NCI-H1694 treated with DMSO at 0.1 percent for 48 hours (cell line): ENCODE data around the gene GRXCR2.
"Not testable (repeated sequence)": the region's sequence is repeated elsewhere in the genome, so short reads cannot be mapped to it uniquely, and the experiment has no call there.

Experiments
- DNase-seq: peaks from one replicate; lab custom pipeline; 2025; lab: John Stamatoyannopoulos, UW

Gene GRXCR2, protein sequence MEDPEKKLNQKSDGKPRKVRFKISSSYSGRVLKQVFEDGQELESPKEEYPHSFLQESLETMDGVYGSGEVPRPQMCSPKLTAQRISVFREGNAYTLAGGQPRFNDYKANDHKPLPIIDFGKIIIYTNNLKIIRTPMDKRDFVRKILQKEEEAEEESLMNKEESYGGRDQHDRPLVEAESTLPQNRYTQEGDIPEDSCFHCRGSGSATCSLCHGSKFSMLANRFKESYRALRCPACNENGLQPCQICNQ

DNA sequence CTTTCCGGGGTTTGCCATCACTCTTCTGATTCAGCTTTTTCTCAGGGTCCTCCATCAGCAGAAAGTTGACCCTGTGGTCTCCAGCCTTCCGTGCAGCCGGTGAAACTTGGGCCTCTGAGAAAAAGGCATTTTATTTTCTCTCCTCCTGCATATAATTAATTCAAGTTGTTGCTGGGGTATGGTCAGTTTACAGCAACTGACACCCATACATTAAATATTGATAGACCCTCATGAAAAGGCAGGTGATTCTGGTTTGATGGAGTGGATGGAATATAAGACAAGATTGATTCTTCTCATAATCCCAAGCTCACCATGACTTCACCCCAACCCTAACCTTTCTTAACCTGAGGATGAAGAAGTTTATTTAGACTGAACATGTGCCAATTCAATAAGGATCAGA, at the start of gene GRXCR2:
Gene GRXCR2, minus strand, starts transcription at position 101 of the 400 bp plus-strand sequence. Its CDS starts 46 bp downstream, at position 55.
- DNase-seq, result no peak

DNA sequence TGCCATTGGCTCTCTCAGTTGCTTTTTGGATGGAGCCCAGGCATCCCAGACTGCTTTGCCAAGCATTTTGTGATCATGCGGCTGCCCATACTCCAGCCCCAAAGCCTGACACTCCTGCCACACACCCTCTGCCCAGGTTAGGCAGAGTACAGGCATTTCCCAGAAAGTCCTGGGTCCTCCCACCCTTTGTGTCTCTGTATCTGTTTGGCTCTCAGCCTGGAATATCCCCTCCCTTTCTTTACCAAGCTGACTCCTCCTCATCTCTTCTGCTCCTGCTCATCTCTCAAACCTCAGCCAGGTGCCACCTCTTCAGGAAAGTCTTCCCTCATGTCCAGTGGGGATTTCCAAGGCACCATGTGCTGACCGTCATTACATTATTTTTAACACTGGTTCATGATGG, 49.2 kb upstream of the GRXCR2 start:
- no peak for DNase-seq

DNA sequence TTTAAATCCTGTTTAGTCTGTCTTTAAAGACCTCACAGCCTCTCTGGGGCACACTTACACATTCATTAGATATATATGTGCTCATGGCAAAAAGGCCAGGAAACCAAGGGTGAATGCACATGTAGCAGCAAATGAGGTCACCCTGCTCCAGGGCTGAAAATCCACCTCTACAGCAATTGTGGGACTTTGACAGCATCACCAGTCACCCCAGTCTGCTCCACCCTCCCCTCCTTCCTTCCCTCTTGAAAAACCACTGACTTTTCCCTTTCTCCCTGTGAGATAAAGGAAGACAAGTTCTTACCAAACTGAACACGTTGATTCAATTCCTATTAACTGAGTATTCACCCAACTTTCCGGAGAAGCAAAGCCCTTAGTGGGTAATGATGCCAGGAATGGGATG, 48.4 kb upstream of the GRXCR2 start:
- DNase-seq, result no peak

DNA sequence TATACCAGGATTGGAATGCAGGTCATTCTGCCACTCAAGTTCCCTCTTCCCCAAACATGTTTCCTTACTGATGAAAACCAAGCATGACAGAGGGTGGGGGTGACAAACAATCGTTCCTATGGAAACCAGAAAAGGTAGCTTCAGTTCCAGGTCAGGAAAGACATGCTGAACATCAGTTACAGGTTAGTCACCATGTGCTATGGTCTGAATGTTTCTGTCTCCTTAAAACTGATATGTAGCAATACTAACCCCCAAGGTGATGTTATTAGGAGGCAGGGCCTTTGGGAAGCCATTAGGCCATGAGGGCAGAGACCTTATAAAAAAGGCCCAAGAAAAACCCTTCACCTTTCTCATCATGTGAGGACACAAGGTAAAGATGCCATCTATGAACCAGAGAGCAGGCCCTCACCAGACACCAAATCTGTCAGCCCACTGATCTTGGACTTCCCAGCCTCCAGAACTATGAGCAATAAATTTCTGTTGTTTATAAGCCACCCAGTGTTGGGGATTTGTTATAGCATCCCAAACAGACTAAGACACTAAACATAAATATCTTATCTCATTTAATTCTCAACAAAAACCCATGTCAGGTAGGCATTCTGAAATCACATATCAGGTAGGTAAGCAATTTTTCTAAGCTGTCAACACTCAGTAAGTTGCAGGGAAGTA, 47.9 kb upstream of the GRXCR2 start:
- no peak for DNase-seq

DNA sequence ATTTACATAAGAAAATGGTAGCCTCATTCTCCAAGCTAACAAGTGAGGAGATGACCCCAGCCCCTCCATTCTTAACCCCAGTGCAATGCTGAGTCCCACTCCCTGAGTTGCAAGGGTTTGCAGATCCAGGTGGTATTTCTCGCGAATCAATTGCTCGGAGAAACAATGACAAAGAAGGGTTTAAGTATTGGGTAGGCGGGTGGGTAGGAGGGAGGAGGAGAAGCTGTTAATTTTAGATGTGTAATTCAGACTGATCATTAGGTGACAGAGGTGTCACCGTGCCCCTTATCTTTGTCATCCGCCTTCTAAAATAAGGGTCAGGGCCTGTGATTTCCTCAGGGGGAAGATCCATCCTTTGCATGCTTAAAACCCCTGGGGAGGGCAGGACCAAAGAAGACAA, 46.6 kb upstream of the GRXCR2 start:
- DNase-seq, result no peak

DNA sequence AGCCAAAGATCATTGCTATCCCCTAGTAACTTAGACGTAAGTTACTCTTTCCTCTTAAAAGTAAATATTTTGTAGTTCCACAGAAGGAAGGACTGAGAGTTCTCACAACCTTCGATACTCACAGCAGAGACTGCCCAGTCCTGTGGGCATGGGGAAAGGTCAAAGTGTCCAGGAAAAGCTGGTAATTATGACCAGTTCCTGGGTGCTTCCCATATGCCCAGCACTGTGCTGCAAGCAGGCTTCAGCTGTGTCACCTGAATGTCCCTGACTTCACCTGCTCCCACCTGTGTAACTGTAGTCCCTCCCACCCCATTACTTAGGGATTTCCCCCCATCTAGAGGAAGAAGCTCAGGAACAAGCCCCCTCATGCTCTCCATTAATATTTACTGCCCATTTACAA, 45.6 kb upstream of the GRXCR2 start:
- no peak for DNase-seq

DNA sequence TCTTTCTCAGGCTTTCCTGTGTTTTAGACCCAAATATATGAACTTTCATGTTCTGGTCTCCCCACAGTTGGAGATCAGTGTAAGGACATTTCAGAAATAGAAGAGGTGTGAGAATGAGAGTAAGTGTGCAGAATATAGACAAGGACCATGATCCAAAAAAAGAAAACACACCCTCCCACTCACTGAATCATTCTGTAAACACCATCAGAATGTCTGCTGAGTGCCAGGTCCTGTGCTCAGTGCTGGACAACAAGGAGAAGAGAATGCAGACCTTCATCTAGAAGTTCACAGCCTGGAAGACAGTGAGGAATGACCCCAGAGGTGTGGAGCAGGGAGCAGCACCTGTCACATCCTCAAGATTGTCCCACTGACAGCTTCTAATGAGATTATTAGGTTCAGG, 44.5 kb upstream of the GRXCR2 start:
- DNase-seq, result no peak

DNA sequence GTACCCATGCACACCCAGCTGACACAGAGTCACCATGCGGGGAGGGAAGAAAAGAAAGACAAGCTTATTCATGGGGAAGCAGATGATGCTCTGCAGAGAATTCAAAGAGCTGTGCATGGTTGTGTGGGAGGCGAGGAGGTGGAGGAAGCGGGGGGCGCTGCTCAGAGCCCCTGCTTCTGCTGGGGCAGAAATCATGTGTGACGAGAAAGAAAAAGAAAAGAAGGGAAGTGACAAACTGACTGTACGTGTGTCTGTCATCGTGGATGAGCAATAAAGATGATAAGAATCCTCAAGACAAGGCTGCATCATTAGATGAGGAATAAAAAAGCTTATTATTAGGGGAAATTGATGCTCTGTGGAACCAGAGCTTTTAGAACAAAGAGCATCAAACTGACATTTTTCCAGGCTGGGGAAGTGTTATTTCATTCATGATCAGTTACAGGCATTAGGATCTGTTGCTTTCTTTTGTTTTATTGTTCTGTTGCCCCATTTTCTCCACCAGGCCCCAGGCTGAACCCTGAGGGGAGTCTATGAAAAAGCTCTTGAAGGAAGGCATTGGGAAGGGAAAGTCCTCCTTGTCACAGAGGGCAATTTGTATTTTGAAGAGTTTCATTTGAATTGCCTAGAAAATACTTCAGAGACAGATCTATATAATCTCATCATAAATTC, 43.3 kb upstream of the GRXCR2 start:
- no peak for DNase-seq

DNA sequence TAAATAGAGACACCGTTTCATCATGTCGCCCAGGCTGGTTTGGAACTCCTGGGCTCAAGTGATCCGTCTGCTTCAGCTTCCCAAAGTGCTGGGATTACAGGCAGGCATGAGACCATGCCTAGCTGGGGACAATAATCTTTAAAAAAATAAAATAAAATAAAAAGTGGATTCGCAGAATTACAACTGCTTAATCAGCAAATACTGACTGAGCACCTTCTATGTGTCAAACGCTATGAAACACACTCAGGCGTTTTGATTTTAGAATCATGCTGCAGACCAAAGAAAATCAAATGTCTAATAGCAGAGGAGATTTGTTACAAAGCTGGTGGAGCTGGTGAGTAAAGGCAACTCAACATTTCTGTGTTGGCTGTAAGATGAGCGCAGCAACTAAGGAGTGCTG, 40.9 kb upstream of the GRXCR2 start:
- no peak for DNase-seq

DNA sequence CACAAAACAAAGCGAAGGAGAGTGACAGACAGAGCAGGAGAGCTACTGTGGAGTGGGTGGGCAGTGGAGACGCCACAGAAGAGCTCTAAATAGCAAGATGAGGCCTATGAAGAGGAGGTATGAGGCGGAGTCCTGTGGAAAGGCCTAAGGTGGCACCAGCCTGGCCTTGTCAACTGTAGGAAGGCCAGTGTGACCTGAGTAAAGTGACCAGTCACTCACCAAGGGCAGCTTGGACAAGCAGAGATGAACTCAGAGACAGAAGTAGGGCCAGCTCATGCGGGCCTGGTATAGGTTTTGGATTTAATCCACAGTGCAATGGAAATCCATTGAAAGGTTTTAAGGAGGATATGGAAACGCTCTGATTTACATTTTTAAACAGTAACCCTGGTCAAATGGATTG, 39.8 kb upstream of the GRXCR2 start:
- no peak for DNase-seq

DNA sequence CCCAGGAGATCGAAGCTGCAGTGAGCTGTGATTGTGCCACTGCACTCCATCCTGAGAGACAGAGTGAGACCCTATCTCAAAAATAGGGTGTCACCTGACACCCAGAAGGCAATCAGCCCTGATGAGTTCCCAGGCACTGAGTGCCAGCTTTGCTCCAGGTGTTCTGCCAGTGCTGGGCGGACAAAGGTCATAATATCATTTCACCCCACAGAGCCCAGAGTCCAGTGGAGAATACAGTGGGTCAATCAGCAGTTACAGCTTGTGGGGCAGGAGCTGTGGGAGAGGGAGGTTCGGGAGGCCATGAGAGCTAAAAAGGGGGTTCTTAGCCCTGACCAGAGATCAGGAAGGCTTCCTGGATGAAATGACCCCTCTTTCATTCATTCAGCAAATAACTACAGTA, 39.2 kb upstream of the GRXCR2 start:
- DNase-seq, result no peak

DNA sequence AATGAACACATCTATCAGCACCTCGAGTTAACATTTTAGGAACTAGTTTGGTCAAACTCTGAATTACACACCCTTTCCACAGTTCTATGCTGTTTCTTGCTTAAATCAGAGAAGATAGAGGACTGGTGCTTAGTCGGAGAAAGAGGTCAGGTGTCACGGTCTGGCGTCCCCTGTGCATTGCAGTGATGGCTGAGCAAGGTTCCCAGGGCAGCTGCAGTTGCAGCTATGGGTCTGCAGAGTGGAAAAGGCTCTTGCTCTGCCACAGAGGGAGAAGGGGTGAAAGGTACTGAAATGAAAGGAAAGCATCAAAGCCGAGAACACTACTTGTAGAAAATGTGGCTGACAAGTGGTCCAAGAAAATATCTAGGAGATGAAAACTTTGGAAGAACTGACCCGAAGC, 38.4 kb upstream of the GRXCR2 start:
- DNase-seq, result no peak

DNA sequence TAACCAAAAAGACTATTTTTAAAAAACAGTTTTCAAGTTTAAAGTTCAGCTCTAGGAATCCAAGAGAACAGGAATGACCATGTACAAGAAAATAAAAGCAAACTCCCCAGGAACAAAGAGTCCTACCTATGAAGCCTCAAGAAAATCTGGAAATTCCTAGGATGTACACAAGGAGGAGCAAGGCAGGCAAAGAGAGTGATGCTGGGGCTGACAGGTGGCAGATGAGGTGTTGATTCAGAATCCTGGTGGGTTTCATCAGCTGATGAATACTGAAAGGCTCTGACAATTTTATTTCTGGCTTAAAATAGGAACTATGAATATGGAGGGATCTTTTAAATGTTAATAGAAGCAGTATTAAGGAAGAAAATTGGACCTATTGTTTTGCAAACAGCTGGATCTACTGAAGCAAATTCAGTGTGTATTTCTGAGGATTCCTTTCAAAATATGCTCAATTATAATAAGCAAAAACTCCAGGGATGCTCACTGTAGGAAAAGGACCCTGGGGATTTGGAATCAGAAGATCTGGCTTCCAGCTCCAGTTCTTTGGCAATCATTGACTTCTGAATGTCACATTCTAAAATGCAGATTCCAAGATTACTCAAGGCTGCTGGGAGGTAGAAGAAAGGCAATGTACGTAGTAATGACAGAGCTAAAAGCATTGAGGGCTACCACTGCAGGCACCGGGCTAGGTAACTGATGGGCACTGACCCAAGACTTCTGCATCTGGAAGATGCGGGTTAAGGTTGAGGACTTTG, 35.6 kb upstream of the GRXCR2 start:
- DNase-seq, result no peak

DNA sequence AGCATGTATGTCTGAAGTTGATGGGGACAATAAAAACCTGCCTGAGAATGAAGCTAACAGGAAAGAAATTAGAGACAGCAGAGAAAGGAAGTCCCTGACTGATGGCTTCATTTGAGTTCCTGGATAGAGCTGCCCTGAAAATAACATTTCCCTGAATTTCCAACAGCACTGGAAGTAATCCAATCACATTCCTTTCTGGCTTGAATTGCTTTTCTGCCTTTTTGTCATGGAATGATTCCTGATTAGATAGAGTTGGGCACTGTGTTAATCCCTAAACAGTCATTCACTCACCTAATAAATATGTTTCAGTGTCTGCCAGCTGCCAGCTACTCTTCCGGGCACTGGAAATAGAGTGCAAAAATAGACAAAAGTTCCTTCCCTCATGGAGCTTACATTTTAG, 33.6 kb upstream of the GRXCR2 start:
- no peak for DNase-seq

DNA sequence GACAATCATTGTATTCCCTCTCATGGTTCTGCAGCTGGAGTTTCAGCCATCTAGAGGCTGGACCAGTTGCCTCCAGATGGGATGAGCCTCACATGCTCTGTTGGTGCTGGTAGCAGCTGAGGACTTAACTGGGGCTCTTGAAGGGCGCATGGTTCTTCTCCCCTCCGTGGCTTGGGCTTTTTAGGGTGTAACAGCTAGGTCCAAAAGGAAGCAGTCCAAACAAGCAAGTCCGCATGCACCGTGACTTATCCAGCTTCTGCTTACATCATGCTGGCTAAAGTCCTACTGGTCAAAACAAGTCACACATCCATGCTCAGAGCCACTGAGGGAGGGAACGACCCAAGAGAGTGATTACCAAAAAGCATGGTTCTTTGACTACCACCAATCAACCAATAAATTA, 31.9 kb upstream of the GRXCR2 start:
- no peak for DNase-seq

DNA sequence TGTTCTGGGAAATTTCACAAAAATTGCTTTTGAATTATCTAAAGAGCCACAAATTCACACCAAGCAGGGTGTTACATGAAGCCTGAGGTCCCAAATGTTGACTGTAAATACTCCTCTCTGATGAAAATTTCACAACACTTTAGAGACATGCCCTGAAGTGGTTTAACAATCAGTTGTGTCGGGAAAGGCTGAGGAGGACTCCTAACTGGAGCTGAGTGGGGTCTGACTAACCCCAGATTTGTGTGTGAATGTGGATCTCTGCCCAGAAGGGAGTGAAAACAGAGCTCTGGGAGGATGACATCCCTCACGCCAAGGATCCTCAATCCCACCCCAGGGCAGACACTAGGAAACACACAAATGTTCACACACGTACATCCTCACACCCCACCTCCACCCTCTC, 31.1 kb upstream of the GRXCR2 start:
- DNase-seq, result no peak

DNA sequence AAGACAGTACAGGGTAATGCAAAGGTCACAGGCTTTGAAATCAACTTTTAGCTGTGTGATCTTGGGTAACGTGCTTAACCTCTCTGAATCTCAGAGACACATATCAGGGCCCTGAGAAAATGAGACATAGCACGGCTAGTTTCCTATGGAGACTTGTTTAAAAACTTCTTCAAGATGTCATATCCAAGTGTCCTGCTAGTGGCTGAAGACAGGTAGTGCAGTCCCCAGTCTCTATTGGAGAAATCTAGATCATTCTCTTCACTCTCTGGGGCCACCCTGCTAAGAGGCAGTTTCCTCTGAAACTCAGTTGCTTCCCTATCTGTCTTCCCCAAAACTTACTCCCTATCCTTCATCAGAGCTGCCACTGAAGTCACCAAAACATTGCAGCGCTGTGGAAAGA, 30.3 kb upstream of the GRXCR2 start:
- DNase-seq, result no peak

DNA sequence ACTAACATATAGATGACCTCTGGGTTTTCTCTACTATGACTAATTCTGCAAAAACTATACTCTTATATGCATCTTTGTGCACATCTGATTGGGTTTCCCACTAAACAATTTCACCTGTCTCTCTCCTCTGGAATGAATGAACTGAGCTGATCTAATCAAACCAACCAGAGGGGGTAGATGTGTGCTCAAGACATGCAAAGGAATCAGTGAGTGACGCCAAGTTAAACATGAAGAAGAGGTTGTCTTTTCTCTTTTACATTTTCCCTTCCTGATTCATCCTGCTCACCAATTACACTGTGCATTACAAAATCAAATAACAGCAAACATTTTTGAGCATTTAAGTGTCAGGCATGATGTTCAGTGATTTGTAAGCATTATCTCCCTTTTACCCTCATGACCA, 29.6 kb upstream of the GRXCR2 start:
- no peak for DNase-seq

DNA sequence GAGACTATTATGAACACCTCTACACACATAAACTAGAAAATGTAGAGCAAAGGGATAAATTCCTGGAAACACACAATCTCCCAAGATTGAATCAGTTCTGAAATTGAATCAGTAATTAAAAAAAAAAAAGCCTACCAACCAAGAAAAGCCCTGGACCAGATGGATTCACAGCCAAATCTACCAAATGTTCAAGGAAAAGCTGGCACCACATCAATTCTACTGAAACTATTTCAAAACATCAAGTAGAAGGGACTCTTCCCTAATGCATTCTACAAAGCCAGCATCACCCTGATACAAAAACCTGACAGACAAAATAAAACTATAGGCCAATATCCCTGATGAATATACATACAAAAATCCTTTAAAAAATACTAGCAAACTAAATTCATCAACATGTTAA, 25.4 kb upstream of the GRXCR2 start:
- DNase-seq, result no peak

DNA sequence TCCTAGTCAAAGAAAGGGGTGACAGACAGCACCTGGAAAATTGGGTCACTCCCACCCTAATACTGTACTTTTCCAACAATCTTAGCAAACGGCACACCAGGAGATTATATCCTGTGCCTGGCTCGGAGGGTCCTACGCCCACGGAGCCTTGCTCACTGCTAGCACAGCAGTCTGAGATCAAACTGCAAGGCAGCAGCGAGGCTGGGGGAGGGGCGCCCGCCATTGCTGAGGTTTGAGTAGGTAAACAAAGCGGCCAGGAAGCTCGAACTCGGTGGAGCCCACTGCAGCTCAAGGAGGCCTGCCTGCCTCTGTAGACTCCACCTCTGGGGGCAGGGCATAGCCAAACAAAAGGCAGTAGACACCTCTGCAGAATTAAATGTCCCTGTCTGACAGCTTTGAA, 18.6 kb upstream of the GRXCR2 start:
- DNase-seq, result not testable (repeated sequence)

DNA sequence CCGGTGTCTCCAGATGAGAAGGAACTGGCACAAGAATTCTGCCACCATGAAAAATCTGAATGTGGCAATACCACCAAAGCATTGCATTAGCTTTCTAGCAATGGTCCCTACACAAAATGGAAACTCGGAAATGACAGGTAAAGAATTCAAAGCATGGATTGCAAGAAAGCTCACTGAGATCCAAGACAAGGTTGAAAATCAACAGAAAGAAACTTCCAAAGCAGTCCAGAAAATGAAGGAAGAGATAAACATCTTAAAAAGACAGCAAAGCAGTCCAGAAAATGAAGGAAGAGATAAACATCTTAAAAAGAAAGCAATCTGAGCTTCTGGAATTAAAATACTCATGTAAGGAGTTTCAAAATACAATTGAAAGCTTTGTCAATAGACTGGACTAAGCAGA, 16.8 kb upstream of the GRXCR2 start:
- DNase-seq, result no peak

DNA sequence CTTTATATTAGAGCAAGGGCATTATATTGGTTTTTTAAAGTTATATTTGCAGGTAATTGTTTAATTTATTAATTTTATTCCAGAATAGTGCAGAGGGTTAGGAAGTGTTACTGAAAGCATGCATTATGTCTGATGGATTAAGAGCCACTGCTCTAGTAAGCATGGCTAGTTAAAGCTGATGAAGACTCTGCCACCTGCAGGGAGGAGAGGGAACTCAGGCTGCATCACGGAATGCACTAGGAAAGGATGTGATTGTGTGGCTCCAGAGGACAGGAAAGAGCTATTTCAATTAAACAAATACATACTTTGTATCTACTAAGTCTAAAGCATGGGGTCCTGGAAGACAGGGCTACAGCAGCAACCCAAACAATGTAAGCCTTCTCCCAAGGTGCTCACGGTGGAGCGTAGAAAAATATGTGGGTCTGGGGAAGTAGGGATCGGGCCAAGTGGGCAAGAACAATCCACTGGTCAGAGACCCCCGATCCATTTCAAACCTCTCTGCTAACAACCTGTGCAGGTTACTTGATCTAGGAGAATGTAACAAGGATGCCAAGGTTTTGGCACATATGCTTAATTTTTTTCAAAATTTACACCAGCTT, 15.3 kb upstream of the GRXCR2 start:
- DNase-seq, result no peak
